SK-N-SH treated with all-trans-retinoic acid at 6 μM for 48 hours (cell line): ENCODE data around the gene CHRNA4.

ENCODE experiments used
- ATAC-seq: fragments of 200-7000 bp; cut with Tn5 transposase; 3 replicates; pipeline ENCODE4 v1.9.1; 2020; ENCODE audit warnings: mild to moderate bottlenecking, moderate library complexity
- ARNTL ChIP-seq: fragments of 450-650 bp; formaldehyde crosslinking; IDR thresholded peaks from 2 replicates; pipeline ENCODE4 v1.5.0; 2020; ENCODE audit warnings: low read depth, mild to moderate bottlenecking, moderate library complexity, borderline replicate concordance
- BACH2 ChIP-seq: fragments of 250-450 bp; sonication (Bioruptor Pico); IDR thresholded peaks from 2 replicates; pipeline ENCODE4 v1.9.0; 2021; ENCODE audit warnings: mild to moderate bottlenecking, borderline replicate concordance
- CREB5 ChIP-seq: fragments of 250-450 bp; sonication (Bioruptor Pico); IDR thresholded peaks from 2 replicates; pipeline ENCODE4 v1.5.1; 2020; ENCODE audit warnings: low read depth, mild to moderate bottlenecking, moderate library complexity
- CSDC2 ChIP-seq: fragments of 250-450 bp; sonication (Bioruptor Pico); IDR thresholded peaks from 2 replicates; pipeline ENCODE4 v1.5.0; 2020; ENCODE audit warnings: mild to moderate bottlenecking, moderate library complexity
- ESRRG ChIP-seq: fragments of 250-450 bp; sonication (Bioruptor Pico); IDR thresholded peaks from 2 replicates; pipeline ENCODE4 v1.6.1; 2021; ENCODE audit warnings: mild to moderate bottlenecking
- GLIS3 ChIP-seq: fragments of 250-450 bp; sonication (Bioruptor Pico); IDR thresholded peaks from 2 replicates; pipeline ENCODE4 v1.5.0; 2020; ENCODE audit warnings: mild to moderate bottlenecking, moderate library complexity
- OSR1 ChIP-seq: fragments of 250-450 bp; sonication (Bioruptor Pico); IDR thresholded peaks from 2 replicates; pipeline ENCODE4 v1.8.0; 2022; ENCODE audit warnings: moderate library complexity, mild to moderate bottlenecking, inconsistent platforms
- PPARA ChIP-seq: fragments of 250-450 bp; sonication (Bioruptor Pico); IDR thresholded peaks from 2 replicates; pipeline ENCODE4 v1.5.0; 2020; ENCODE audit warnings: mild to moderate bottlenecking, borderline replicate concordance
- RARB ChIP-seq: fragments of 250-450 bp; sonication (Bioruptor Pico); IDR thresholded peaks from 2 replicates; pipeline ENCODE4 v1.8.0; 2021; ENCODE audit warnings: mild to moderate bottlenecking, moderate library complexity
- SNAI2 ChIP-seq: fragments of 250-450 bp; sonication (Bioruptor Pico); IDR thresholded peaks from 2 replicates; pipeline ENCODE4 v1.5.0; 2020; ENCODE audit warnings: mild to moderate bottlenecking, moderate library complexity
- TCF4 ChIP-seq: fragments of 250-450 bp; sonication (Bioruptor Pico); IDR thresholded peaks from 2 replicates; pipeline ENCODE4 v1.8.0; 2021; ENCODE audit warnings: mild to moderate bottlenecking, moderate library complexity, borderline replicate concordance
- TOX ChIP-seq: fragments of 250-450 bp; sonication (Bioruptor Pico); IDR thresholded peaks from 2 replicates; pipeline ENCODE4 v1.8.0; 2021; ENCODE audit warnings: mild to moderate bottlenecking, moderate library complexity, borderline replicate concordance
- ZC3H10 ChIP-seq: fragments of 250-450 bp; sonication (Bioruptor Pico); IDR thresholded peaks from 2 replicates; pipeline ENCODE4 v1.5.1; 2021; ENCODE audit warnings: mild to moderate bottlenecking, moderate library complexity
- ZFP3 ChIP-seq: fragments of 250-450 bp; sonication (Bioruptor Pico); IDR thresholded peaks from 2 replicates; pipeline ENCODE4 v1.5.0; 2020; ENCODE audit warnings: mild to moderate bottlenecking, moderate library complexity
- ZFP30 ChIP-seq: fragments of 450-650 bp; formaldehyde crosslinking; IDR thresholded peaks from 2 replicates; pipeline ENCODE4 v1.5.0; 2022; ENCODE audit warnings: mild to moderate bottlenecking, moderate library complexity
- ZNF565 ChIP-seq: fragments of 450-650 bp; formaldehyde crosslinking; conservative IDR thresholded peaks from 2 replicates; pipeline ENCODE4 v1.5.0; 2020; ENCODE audit warnings: low read depth, mild to moderate bottlenecking, moderate library complexity
- ZNF70 ChIP-seq: fragments of 450-650 bp; formaldehyde crosslinking; IDR thresholded peaks from 2 replicates; pipeline ENCODE4 v1.5.0; 2020; ENCODE audit warnings: mild to moderate bottlenecking, moderate library complexity
- ZNF8 ChIP-seq: fragments of 450-650 bp; formaldehyde crosslinking; IDR thresholded peaks from 2 replicates; pipeline ENCODE4 v1.5.0; 2020; ENCODE audit warnings: mild to moderate bottlenecking, moderate library complexity
- TF ChIP-seq, protein P1 (sequence below): fragments of 250-450 bp; sonication (Bioruptor Pico); IDR thresholded peaks from 2 replicates; pipeline ENCODE4 v1.5.0; 2020; ENCODE audit warnings: mild to moderate bottlenecking, moderate library complexity
- TF ChIP-seq, protein P2 (sequence below): fragments of 250-450 bp; sonication (Bioruptor Pico); IDR thresholded peaks from 2 replicates; pipeline ENCODE4 v1.8.0; 2021; ENCODE audit warnings: low read depth, mild to moderate bottlenecking, moderate library complexity, borderline replicate concordance
- TF ChIP-seq, protein P3 (sequence below): fragments of 250-450 bp; sonication (Bioruptor Pico); IDR thresholded peaks from 2 replicates; pipeline ENCODE4 v1.5.1; 2021; ENCODE audit warnings: mild to moderate bottlenecking, moderate library complexity

The CHRNA4 gene

DNA sequence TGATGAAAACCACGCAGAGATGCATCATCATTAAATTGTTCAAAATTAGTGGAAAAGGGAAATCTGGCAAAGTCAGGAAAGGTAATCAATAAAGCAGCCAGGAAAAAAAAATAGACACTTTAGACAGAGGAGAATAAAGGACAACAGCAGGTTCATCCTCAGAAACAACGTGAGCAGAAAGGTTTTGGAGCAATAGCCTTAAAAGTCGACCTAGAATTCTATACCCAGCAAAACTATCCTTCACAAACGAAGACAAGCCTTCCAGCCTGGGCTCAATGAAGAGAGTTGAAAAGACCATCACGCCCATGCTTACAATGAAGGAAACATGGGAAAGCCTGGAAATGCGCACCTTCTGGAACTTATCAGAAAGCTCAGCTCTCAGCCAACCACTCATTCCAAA lies 24.7 kb upstream of the CHRNA4 start:
- TF ChIP-seq GLIS3 (CRISPR knock-in tag), result no peak
- no peak for TF ChIP-seq PPARA (CRISPR knock-in tag)
- ATAC-seq, result no peak

GRCh38 chr20:63384336-63384735 lies 23.2 kb upstream of the CHRNA4 start:
- ATAC-seq, result no peak
- TF ChIP-seq ZFP30 (CRISPR knock-in tag) (no peak), ZFP3 (CRISPR knock-in tag) (no peak), CSDC2 (CRISPR knock-in tag) (no peak), ESRRG (no peak), TOX (CRISPR knock-in tag) (no peak), SNAI2 (CRISPR knock-in tag) (no peak), BACH2 (CRISPR knock-in tag) (no peak), ZNF70 (CRISPR knock-in tag) (no peak), CREB5 (no peak), OSR1 (CRISPR knock-in tag) (no peak), ZNF565 (CRISPR knock-in tag) (no peak), ZNF8 (CRISPR knock-in tag) (no peak)
- TF ChIP-seq, protein P1, sequence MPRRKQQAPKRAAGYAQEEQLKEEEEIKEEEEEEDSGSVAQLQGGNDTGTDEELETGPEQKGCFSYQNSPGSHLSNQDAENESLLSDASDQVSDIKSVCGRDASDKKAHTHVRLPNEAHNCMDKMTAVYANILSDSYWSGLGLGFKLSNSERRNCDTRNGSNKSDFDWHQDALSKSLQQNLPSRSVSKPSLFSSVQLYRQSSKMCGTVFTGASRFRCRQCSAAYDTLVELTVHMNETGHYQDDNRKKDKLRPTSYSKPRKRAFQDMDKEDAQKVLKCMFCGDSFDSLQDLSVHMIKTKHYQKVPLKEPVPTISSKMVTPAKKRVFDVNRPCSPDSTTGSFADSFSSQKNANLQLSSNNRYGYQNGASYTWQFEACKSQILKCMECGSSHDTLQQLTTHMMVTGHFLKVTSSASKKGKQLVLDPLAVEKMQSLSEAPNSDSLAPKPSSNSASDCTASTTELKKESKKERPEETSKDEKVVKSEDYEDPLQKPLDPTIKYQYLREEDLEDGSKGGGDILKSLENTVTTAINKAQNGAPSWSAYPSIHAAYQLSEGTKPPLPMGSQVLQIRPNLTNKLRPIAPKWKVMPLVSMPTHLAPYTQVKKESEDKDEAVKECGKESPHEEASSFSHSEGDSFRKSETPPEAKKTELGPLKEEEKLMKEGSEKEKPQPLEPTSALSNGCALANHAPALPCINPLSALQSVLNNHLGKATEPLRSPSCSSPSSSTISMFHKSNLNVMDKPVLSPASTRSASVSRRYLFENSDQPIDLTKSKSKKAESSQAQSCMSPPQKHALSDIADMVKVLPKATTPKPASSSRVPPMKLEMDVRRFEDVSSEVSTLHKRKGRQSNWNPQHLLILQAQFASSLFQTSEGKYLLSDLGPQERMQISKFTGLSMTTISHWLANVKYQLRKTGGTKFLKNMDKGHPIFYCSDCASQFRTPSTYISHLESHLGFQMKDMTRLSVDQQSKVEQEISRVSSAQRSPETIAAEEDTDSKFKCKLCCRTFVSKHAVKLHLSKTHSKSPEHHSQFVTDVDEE, result no peak
- TF ChIP-seq, protein P2, sequence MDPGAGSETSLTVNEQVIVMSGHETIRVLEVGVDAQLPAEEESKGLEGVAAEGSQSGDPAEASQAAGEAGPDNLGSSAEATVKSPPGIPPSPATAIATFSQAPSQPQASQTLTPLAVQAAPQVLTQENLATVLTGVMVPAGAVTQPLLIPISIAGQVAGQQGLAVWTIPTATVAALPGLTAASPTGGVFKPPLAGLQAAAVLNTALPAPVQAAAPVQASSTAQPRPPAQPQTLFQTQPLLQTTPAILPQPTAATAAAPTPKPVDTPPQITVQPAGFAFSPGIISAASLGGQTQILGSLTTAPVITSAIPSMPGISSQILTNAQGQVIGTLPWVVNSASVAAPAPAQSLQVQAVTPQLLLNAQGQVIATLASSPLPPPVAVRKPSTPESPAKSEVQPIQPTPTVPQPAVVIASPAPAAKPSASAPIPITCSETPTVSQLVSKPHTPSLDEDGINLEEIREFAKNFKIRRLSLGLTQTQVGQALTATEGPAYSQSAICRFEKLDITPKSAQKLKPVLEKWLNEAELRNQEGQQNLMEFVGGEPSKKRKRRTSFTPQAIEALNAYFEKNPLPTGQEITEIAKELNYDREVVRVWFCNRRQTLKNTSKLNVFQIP (CRISPR knock-in tag), result no peak

- ATAC-seq, result no peak
- TF ChIP-seq GLIS3 (CRISPR knock-in tag) (no peak), ZFP30 (CRISPR knock-in tag) (no peak), ZNF565 (CRISPR knock-in tag) (no peak)
- TF ChIP-seq, all 23 proteins: peak for 0
Measured at GRCh38 chr20:63383556-63383955, 22.4 kb upstream of the CHRNA4 start.

DNA sequence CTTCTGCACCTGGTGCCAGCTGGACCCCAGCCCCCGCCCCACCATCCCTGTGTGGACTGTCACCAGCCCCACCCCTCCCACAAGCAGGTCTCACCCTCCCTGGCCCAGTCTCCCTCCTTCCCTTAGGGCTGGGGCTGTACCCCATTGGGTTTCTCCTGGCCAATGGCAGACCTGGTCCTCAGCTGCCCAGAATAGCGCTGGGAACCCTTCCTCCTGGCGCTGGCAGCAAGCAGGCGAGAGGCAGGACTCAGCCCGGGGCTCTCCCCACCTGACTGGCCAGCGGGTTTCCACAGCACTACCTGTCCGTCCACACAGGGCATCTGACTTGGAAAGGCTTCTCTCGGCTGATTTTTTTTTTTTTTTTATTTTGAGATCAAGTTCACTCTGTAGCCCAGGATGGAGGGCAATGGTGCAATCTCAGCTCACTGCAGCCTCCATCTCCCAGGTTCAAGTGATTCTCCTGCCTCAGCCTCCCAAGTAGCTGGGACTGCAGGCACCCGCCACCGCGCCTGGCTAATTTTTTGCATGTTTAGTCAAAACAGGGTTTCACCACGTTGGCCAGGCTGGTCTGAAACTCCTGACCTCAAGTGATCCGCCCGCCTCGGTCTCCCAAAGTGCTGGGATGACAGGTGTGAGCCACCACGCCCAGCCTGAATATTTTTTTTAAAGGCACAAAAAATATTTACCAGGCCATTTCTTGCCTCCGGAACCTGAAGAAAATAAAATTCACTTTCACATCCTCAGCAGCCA lies 21.6 kb upstream of the CHRNA4 start:
- TF ChIP-seq ARNTL (CRISPR knock-in tag), result no peak
- ATAC-seq, result no peak

DNA sequence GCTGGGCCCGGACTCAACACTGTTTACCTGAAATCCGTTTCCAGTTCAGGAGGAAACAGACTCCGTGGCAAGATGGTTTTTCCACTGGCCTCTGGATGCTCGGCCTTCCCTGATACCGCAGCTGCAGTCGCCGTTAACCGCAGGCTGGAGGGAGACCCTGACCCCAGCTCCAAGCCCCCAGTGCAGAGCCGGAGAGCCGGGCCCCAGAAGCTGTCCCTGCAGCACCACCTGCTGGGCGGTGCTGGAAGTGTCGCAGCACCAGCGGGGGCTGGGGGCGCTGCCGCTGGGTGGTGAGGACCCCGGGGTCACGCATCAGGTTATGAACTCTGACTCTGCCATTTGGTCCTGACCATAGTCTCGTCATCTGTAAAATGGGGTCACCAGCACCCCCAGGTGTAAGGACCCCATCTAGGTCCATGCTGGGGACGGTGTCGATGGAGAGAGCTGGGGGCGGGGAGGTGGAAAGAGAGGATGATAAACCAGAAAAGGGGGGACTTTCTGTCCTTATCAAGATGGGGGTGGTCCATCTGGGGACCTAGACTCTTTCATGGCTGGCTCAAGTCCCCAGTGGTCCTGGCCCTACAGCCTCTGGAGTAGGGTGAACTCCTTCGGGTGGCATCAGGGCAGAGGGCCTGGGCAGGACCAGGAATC lies 20.8 kb upstream of the CHRNA4 start:
- ATAC-seq, result peak; percentile 63
- TF ChIP-seq CSDC2 (CRISPR knock-in tag), result no peak
- no peak for TF ChIP-seq RARB (CRISPR knock-in tag)
- no peak for TF ChIP-seq BACH2 (CRISPR knock-in tag)
- TF ChIP-seq, protein P1, result no peak
- TF ChIP-seq, protein P3, sequence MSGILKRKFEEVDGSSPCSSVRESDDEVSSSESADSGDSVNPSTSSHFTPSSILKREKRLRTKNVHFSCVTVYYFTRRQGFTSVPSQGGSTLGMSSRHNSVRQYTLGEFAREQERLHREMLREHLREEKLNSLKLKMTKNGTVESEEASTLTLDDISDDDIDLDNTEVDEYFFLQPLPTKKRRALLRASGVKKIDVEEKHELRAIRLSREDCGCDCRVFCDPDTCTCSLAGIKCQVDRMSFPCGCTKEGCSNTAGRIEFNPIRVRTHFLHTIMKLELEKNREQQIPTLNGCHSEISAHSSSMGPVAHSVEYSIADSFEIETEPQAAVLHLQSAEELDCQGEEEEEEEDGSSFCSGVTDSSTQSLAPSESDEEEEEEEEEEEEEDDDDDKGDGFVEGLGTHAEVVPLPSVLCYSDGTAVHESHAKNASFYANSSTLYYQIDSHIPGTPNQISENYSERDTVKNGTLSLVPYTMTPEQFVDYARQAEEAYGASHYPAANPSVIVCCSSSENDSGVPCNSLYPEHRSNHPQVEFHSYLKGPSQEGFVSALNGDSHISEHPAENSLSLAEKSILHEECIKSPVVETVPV (CRISPR knock-in tag), result no peak
- TF ChIP-seq ZC3H10 (CRISPR knock-in tag), result no peak
- TF ChIP-seq OSR1 (CRISPR knock-in tag), result no peak
- no peak for TF ChIP-seq ZNF8 (CRISPR knock-in tag)
- TF ChIP-seq ZFP30 (CRISPR knock-in tag), result no peak
- TF ChIP-seq CREB5, result no peak
- no peak for TF ChIP-seq ZNF70 (CRISPR knock-in tag)
- TF ChIP-seq ARNTL (CRISPR knock-in tag), result no peak
- no peak for TF ChIP-seq PPARA (CRISPR knock-in tag)
- no peak for TF ChIP-seq TOX (CRISPR knock-in tag)
- TF ChIP-seq TCF4 (CRISPR knock-in tag), result no peak
- TF ChIP-seq, all 23 proteins: peak for 0
